ENCODE measurements around the gene UTP25. TPM values are rescaled to one million over a fixed set of nuclear protein-coding genes. Genes with fewer than 3 reads are reported as not detected.
"Not testable (repeated sequence)": the region's sequence is repeated elsewhere in the genome, so short reads cannot be mapped to it uniquely, and the experiment has no call there.

Gene UTP25, protein sequence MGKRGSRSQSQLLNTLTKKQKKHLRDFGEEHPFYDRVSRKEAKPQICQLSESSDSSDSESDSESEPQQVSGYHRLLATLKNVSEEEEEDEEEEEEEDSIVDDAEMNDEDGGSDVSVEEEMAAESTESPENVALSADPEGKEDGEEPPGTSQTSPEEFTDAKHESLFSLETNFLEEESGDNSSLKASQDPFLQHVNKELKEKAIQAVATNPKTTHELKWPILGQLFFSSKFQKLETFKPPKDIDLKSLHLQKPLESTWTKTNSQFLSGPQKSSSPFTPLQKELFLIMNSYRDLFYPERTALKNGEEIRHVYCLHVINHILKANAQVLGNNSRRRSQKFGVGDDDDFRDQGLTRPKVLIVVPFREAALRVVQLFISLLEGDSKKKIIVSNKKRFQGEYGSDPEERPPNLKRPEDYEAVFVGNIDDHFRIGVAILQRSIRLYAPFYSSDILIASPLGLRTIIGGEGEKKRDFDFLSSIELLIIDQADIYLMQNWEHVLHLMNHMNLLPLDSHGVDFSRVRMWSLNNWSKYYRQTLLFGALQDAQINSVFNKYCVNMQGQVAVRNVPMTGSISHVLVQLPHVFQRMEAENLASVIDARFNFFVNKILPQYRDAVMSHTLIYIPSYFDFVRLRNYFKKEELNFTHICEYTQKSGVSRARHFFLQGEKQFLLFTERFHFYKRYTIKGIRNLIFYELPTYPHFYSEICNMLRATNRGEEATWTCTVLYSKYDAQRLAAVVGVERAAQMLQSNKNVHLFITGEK
- polyA plus RNA-seq (2014; cell fraction: cytosol; rRNA removed), result 9.6 and 10.8 TPM in 2 replicates
- 10.2 and 11.0 TPM in 2 replicates for polyA plus RNA-seq (2014; cell fraction: nucleus; rRNA removed)

DNA sequence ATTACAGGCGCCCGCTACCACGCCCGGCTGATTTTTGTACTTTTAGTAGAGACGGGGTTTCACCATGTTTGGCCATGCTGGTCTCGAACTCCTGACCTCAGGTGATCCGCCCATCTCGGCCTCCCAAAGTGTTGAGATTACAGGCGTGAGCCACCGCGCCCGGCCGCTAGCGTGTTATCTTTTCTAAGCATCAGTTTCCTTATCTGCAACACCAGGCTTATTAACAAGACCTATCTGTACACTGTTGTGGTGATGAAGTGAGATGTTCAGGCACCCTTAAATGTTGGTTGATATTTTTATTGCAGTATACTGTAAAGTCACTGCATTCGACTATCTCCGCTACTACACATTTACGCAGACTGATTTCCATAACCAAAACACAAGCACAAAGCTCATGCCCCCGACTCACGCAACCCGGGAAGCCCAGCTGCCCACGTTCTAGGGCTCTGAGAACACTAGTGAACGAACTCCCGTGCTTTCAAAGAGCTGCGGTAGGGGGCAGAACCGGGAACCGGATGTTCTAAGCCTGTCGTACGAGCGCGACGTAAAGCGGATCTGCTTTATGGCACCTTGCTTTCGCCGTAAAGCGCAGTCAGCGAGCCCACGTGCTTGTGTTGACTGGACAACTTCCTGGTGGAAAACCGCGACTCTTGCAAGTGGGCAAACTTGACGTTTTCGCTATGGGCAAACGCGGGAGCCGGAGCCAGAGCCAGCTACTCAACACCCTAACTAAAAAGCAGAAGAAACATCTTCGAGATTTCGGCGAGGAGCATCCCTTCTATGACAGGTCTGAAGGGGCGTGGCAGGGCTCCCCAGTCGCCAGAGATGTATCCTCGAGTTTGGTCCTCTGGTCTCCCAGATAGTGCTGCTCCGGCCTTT is at the start of gene UTP25:
TSS of gene UTP25 (plus strand) at position 589 of the 879 bp plus-strand sequence. CDS start at position 681, 92 bp downstream.
- DNase-seq (ENCODE audit: low spot score), result peak; percentile 95

DNA sequence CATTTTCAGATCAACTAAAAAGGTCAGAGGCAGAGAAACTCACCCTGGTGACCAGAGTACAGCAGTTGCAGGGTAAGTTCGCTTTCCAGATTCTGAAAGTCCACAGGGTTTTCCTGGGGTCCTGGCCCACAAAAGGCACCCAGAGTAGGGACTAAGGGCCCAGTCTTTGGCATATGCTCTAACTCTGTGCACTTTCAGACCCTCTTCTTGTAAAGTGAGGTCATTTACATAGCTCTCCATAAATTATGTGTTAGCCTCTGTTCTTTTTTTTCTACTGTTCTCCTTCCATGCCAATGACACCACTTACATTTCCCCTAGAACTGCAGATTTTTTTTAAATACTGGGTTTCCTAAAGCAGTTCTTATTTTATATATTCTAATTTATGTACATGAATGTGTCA is 49.7 kb upstream of the UTP25 start:
- no peak for DNase-seq (ENCODE audit: low spot score)

DNA sequence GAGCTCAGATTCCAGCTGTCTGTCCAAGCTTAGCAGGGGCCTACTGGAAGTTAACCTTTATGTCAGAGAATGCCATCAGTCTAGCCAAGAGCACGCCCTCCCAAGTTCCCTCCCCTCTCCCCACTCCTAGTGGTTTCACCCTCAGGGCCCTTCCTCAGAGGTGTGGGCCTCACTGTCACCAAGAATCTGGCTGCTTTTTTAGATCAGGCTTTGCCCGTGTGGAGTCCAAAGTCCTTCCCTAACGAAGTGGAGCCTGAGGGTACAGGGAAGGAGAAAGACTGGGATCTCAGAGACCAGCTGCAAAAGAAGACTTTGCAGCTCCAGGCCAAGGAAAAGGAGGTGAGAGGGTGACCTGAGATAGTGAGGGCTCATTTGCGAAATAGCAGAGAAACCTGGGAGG is 47.5 kb upstream of the UTP25 start:
- DNase-seq (ENCODE audit: low spot score), result no peak

DNA sequence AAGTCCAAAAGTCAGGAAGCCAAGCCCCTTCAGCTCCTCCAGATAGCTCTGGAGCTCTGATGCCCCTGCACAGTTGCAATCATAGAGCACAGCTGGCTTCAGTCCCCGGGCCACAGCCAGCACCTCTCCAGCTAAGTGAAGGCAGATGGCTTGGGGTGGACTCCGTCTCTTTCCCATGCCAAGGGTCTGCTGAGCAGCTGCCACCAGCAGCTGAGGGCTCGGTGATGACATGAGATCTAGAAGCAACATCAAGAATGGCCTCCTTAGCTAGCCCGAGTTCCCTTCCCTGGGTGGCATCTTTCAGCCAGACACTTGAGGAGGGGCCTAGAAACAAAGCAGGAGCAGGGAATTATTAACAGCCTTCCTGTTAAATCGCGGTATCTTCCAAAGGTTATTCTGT is 44.4 kb upstream of the UTP25 start:
- no peak for DNase-seq (ENCODE audit: low spot score)

DNA sequence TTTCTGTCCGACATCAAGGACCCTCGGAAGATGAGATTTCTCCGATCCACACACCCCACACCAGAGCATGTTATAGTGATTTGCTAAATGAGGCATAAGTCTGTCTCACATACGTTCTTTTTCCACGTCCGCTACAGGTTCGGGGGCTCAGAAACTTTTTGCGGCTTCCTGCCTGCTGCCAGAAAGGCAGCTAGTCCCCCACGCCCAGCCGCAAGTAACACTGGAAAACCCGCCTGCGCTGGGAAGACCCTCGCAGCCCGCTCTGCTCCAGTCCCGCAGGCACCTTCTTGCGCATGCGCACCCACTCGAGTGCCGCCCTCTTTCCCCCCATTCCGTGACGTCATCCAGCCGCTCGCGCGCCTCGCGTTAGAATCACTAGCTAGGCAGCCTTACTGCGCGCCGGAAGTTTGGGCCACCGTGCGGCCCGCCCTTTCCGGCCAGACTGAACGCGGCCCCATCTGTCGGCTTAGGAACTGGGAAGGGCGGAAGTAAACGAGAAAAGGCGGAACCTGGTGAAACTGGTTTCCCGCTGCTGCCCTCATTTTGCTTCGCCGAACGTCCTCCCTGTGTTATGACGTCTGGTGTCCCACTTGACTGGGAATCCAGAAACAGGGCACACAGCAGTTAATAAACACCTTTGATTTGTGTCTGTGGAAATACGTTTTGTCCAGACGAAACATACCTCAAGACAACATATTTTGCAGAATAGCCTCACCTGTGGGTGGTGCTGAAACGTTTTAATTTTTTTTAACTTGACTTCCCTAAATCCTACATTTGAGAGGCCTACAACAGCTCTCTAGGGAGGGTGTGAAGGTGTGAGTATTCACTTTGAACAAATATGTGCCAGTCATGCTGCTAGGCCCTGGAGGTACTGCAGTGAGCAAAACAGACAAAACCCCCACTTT is 43.3 kb upstream of the UTP25 start, which contains the start of gene C1orf74:
TSS of gene C1orf74 (minus strand) at position 295 of the 905 bp plus-strand sequence. CDS start 925 bp downstream, outside the sequence.
- DNase-seq (ENCODE audit: low spot score), result peak; percentile 98

DNA sequence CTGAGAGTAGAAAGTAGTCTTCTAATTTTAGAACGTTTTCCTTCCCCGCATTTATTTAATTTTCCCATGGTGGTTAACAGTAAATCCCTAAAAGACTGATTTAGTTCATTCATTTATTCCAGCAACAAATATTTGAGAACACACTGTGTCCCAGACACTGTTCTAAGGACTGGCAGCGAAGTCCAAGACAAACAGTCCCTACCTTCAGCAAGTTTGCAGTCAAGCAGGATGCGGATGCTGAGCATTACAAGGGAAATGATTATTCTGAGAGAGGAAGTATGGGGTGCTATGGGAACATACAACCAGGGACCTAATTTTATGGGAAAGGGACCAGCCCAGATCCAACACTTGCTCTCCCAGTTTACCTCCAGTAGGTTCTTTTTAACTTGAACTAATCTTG is 42.2 kb upstream of the UTP25 start:
- DNase-seq (ENCODE audit: low spot score), result no peak

DNA sequence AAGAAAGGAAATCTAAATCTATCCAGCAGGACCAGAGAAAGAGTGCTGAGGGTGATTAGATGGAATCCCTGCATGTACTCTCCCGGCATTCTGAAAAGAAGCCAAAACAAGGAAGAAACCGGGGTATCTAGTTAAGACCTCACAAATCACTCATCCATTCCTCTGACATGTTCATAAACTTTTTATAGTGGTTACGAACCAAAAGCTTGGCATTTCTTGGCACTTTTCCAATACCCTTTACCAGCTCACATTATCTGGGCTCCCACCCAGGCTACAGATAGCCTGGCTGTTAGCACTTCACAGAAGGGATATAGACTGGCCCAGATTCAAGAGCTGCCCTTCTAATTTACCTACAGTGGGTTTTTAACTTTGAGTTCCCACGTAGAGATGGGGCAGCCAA is 41.6 kb upstream of the UTP25 start:
- DNase-seq (ENCODE audit: low spot score), result no peak

DNA sequence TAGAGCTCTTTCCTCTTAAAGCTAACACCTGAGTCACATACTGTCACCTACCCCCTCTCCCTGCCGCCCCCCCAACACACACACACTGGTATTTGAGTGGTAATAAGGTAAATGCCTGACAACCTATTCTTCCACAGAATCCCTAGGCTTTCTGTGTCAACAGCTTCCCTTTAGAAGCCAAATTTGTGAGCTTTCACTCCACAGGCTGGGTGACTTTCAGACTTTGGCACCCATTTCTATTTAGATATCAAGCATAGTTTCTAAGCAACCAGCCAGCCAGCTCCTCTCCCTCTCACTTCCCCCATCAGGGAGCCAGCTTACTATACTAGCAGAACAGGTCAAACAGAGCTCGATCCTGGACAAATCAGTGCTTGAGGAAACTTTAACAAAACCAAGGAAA is 40.2 kb upstream of the UTP25 start:
- DNase-seq (ENCODE audit: low spot score), result no peak

DNA sequence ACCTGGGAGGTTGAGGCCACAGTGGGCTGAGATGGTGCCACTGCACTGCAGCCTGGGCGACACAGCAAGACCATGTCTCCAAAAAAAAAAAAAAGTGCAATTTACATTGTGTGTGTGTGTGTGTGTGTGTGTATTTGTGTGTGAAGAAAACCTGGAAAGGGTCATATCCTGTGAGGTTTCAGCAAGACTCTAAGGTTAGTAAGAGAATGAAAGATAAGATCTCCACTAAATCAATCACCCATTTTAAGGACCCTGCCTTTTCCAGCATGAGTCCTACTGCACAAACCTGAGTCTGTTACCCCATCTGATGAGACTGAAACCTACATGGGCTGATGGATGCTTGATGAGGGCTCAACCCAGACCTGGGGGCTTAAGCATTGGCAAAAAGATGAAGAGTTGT is 38.5 kb upstream of the UTP25 start:
- no peak for DNase-seq (ENCODE audit: low spot score)

DNA sequence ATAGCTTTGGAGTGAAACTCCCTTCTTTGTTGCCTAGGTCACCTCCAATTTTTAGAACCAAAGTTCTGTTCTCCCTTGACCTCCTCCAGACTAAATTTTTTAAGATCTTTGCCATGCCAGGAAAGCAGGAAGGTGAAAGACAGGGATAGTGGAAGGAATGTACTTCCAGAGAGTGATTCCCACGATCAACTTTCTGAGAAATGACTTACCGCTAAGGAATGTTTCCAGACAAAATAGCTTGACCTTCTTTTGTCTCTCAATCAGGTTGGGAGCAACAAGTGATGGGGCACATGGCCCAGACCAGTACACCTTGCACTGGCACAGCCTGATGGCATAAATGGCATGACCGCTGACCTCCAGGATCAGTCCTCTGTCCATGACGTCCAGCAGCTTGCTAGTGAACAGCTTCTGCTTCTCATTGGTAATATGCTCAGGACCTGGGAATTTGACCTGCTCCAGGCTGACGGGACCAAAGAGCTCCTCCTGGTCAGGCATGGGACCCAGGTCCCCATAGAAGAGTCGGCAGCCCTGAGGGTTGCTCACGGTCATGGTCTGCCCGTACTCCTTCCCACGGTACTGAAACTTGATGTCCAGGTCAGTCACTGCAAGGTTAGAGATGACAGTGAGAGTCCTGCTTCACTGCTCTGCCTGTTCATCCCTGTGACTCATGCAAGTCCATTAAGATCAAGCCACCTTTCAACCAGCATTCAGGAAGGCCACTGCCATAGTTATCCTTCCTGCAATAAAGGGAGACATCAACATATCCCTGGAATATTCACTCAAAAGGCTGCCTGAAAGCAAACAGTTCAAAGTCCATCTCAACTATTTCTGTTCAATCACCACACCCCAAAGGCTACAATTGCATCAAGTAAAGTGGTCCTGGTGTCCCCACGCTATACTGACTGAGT is 37.2 kb upstream of the UTP25 start:
- DNase-seq (ENCODE audit: low spot score), result no peak

DNA sequence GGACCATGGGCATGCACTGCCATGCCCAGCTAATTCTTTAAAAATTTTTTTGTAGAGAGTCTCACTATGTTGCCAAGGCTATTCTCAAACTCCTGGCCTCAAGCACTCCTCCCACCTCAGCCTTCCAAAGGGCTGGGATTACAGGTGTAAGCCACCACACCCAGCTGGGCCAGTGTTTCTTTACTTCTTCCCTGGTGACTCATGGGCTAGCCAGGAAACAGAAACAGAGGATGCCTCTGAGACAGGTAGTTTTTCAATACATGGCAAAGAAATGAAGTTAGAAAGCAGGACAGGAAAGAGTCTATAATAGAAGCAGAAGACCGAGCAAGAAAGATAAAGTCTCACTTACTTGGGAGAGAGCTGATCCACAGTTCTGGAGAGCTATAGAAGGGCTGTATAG is 35.9 kb upstream of the UTP25 start:
- DNase-seq (ENCODE audit: low spot score), result no peak

DNA sequence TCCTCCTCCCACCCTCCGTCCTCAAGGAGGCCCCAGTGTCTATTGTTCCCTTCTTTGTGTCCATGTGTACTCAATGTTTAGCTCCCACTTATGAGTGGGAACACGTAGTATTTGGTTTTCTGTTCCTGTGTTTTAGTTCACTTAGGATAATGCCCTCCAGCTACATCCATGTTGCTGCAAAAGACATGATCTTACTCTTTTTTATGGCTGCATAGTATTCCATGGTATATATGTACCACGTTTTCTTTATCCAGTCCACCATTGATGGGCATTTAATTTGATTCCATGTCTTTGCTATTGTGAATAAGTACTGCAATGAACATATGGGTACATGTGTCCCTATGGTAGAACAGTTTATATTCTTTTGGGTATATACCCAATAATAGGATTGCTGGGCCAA is 34.1 kb upstream of the UTP25 start:
- not testable (repeated sequence) for DNase-seq (ENCODE audit: low spot score)

DNA sequence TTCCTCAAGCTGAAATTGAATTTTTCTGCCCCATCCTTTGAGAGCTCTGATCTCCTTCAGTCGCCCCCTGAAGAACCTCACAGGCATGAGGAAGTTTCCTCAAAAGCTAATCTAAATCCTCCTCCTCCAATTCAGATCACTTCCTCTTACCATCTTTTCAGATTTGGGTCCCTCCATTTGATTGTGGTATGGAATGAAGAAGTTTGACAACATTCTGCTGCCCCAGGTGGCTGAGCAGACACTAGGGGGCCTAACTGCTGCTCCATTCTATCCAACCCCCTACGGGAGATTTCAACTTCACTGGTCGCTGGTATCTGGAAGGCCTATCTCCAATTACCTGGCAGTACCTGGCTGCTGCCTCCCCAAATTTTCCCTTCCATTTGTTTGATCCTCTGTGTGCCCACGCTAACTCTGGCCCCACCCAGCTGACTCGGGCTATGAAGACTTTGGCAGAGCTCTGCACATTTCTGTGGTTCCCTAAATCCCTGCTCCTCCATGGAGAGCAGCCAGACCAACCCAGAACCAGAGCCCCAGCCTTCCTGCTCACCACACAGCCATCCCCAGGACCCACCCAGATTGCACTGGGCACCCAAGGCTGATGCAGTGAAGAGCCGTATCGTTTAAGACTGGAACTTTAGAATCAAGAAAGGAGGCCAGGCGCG is 29.7 kb upstream of the UTP25 start:
- no peak for DNase-seq (ENCODE audit: low spot score)

DNA sequence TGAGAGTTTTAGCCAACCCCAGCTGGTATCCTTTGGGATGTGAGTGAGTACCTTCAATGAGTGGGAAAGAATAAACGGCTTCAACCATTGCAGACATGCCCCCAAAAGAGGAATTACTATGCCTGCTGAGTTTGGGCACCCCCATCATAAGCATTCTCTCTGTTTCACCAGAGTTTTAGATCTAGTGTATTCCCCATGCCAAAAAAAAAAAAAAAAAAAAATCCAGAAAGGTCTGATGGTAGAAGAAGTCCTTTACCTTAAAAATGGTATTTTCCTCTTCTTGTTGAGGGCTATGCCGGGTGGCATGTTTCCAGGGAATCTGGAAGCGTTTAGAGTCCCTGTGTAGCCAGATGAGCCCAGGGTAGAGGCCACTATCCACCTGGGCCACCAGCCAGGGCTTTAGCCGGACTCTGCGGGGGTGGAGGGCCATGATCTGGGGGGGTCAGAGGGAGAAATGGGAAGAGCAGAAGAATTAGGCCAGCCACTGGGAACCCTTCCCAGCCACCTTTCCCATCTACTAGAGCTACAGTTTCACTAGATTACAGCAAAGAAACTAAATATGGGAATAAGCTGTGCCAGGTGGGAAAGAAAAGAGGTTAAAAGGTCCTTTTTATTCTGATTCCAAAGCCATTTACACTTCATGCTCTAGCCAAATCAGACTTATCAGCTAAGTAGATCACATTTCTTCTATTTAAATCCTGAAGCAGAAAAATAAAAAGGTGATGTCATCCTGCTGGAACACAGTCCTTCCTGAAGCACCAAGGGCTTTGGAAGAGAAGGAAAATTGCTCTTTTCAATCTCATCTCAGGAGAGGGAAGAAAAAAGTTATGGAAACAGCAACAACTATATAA is 26.6 kb upstream of the UTP25 start:
- DNase-seq (ENCODE audit: low spot score), result no peak

DNA sequence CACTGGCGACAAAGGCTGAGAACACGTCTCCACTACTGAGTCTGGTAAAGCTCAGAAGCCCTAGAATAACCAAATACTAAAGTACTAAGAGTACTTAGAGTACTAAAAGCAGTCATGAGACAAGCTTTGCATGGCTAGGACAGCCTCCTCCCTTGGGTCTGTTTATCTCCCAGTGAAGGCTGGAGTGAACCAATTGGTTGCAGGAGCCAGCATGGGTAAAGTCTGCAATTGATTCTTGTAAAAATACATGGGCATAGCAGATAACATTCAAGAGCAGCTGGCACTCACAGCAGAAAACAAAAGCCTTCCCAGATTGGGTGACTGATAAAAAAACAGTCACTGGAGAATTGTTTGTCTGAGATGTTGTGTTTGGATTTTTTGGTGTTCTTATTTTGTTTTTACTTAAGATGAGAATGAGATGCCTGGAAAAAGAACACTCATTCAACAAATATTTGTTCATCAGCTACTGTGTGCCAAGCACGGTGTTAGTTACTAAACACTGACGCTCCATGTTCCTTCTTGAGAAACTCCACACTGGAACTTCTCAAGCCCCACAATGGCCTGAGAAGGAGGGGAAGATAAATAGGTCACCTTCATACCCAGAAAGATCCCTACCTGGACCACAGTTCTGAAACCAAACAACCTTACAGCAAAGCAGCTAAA is 25.5 kb upstream of the UTP25 start:
- DNase-seq (ENCODE audit: low spot score), result no peak

DNA sequence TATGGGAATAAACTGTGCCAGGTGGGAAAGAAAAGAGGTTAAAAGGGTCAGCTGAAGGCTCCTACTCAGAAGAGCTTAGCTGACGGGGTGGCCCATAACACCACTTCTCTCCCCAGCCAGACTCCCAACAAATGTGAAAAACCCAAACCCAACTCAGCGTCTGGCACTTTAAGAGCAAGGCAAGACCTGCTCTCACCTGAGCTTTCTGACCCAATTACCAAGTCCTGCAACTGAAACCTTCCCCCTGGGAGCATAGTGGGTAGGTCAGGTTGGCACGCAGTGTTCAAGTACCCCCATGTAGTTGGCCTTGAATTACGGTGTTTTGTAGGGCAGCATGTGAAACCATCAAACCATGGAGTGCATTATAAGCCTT is 25.0 kb upstream of the UTP25 start:
- DNase-seq (ENCODE audit: low spot score), result no peak

DNA sequence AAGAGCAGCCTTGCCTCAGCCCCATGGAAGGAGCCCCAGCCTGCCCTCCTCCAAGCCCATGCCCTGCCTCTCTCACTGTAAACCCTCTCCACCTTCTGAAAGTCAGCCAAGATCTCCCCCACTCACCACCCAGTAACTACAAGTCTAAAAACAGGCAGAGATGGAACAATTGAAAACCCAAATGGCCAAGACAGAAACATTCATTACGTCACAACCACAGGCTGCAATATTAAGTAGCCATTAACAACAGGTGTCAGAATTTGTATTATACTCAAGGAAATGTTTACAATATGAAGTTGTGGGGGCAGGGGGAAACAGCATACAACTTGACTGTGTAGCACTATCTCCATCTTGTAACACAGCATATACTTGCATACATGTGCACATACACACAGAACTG is 24.2 kb upstream of the UTP25 start:
- DNase-seq (ENCODE audit: low spot score), result no peak

Data from SK-N-DZ (cell line).